NCI-H2227 treated with DMSO at 0.1 percent for 48 hours (cell line): ENCODE data around the gene TENM4.

Experiments used
- DNase-seq: peaks from one replicate; lab custom pipeline; 2025; lab: John Stamatoyannopoulos, UW

TENM4 gene

GRCh38 chr11:79440571-79441460 lies at the start of gene TENM4:
Gene TENM4 (minus strand): TSS chr11:79441030. CDS start chr11:79069944, 371,086 bp downstream.
- peak; percentile 83 for DNase-seq

GRCh38 chr11:79488286-79488685 lies 47.5 kb upstream of the TENM4 start:
- DNase-seq: no peak

GRCh38 chr11:79487412-79487811 lies 46.6 kb upstream of the TENM4 start:
- no peak for DNase-seq

- DNase-seq: no peak
Measured at GRCh38 chr11:79486242-79486984, 45.6 kb upstream of the TENM4 start.

GRCh38 chr11:79485694-79486093 lies 44.9 kb upstream of the TENM4 start:
- no peak for DNase-seq

- DNase-seq: no peak
Measured at GRCh38 chr11:79484872-79485271, 44.0 kb upstream of the TENM4 start.

- DNase-seq: no peak
Measured at GRCh38 chr11:79482800-79483199, 42.0 kb upstream of the TENM4 start.

GRCh38 chr11:79481795-79482194 lies 41.0 kb upstream of the TENM4 start:
- no peak for DNase-seq

- no peak for DNase-seq
Measured at GRCh38 chr11:79480864-79481263, 40.0 kb upstream of the TENM4 start.

GRCh38 chr11:79472819-79473529 lies 32.1 kb upstream of the TENM4 start:
- DNase-seq: no peak

GRCh38 chr11:79471071-79471844 lies 30.4 kb upstream of the TENM4 start:
- DNase-seq: no peak

GRCh38 chr11:79470161-79470560 lies 29.3 kb upstream of the TENM4 start:
- DNase-seq: no peak

GRCh38 chr11:79467761-79468160 lies 26.9 kb upstream of the TENM4 start:
- DNase-seq: no peak

GRCh38 chr11:79466411-79466810 lies 25.6 kb upstream of the TENM4 start:
- no peak for DNase-seq

- DNase-seq: no peak
Measured at GRCh38 chr11:79465160-79465559, 24.3 kb upstream of the TENM4 start.

- no peak for DNase-seq
Measured at GRCh38 chr11:79461666-79462645, 21.1 kb upstream of the TENM4 start.

GRCh38 chr11:79461144-79461543 lies 20.3 kb upstream of the TENM4 start:
- DNase-seq: no peak

GRCh38 chr11:79458709-79459108 lies 17.9 kb upstream of the TENM4 start:
- DNase-seq: no peak

- no peak for DNase-seq
Measured at GRCh38 chr11:79456501-79456900, 15.7 kb upstream of the TENM4 start.

- DNase-seq: no peak
Measured at GRCh38 chr11:79453617-79454016, 12.8 kb upstream of the TENM4 start.

GRCh38 chr11:79449040-79449439 lies 8.2 kb upstream of the TENM4 start:
- DNase-seq: no peak
